DND-41 (cell line): ENCODE results near the gene GRAMD2B.

Experiments used
- ATAC-seq: fragments of 200-7000 bp; cut with Tn5 transposase; 3 replicates; pipeline ENCODE4 v1.9.1; 2021; ENCODE audit warnings: low read depth; ENCODE audit not compliant: insufficient read depth
- DNase-seq: peaks from one replicate; pipeline ENCODE4 v3.0.0-alpha.2; 2020
- H2AFZ ChIP-seq: 2 replicates; pipeline ENCODE4 v1.6.0; 2012; ENCODE audit warnings: low read depth, low read length
- H3K27ac ChIP-seq: 2 replicates; pipeline ENCODE4 v1.5.1; 2012; ENCODE audit warnings: low read length, inconsistent platforms
- H3K27me3 ChIP-seq: fragments of 200-600 bp; sonication (generic); 2 replicates; pipeline ENCODE4 v1.6.0; 2012; ENCODE audit warnings: low read length, mild to moderate bottlenecking, inconsistent platforms; ENCODE audit not compliant: insufficient read depth, poor library complexity
- H3K36me3 ChIP-seq: 2 replicates; pipeline ENCODE4 v1.5.1; 2012; ENCODE audit warnings: low read length, inconsistent platforms; ENCODE audit not compliant: insufficient read depth
- H3K4me1 ChIP-seq: 2 replicates; pipeline ENCODE4 v1.5.1; 2012; ENCODE audit warnings: mild to moderate bottlenecking, low read length; ENCODE audit not compliant: insufficient read depth
- H3K4me2 ChIP-seq: 2 replicates; pipeline ENCODE4 v1.6.0; 2012; ENCODE audit warnings: mild to moderate bottlenecking, moderate library complexity, low read length, inconsistent platforms; ENCODE audit not compliant: insufficient read depth
- H3K4me3 ChIP-seq, 2 experiments: fragments of 200-600 bp in 1 of 2; shearing (Covaris generic) in 1 of 2; 2 replicates each; pipeline ENCODE4 v1.5.1; 2012 to 2016; ENCODE audit warnings: inconsistent platforms in 2 of 2, low read length in 2 of 2, mild to moderate bottlenecking in 2 of 2, low read depth in 1 of 2, moderate library complexity in 1 of 2
- H3K79me2 ChIP-seq: 2 replicates; pipeline ENCODE4 v1.6.0; 2012; ENCODE audit warnings: low read length, inconsistent platforms; ENCODE audit not compliant: insufficient read depth
- H3K9ac ChIP-seq: 2 replicates; pipeline ENCODE4 v1.6.0; 2012; ENCODE audit warnings: low read depth, mild to moderate bottlenecking, inconsistent platforms, low read length, moderate library complexity
- H3K9me3 ChIP-seq: 2 replicates; pipeline ENCODE4 v1.5.1; 2012; ENCODE audit warnings: low read length, moderate library complexity, mild to moderate bottlenecking, inconsistent platforms; ENCODE audit not compliant: insufficient read depth, severe bottlenecking
- H4K20me1 ChIP-seq: 2 replicates; pipeline ENCODE4 v1.6.0; 2012; ENCODE audit warnings: low read length; ENCODE audit not compliant: insufficient read depth
- EZH2 ChIP-seq: IDR thresholded peaks from 3 replicates; pipeline ENCODE4 v1.6.1; 2012; ENCODE audit warnings: borderline replicate concordance, low read depth, mild to moderate bottlenecking, moderate library complexity, low read length, inconsistent platforms; ENCODE audit not compliant: severe bottlenecking
- TF ChIP-seq, protein P1 (sequence below): IDR thresholded peaks from 2 replicates; pipeline ENCODE4 v1.5.1; 2012; ENCODE audit warnings: borderline replicate concordance, low read length, moderate library complexity, mild to moderate bottlenecking; ENCODE audit not compliant: poor library complexity, severe bottlenecking; ENCODE audit errors: extremely low read depth

Gene GRAMD2B

DNA sequence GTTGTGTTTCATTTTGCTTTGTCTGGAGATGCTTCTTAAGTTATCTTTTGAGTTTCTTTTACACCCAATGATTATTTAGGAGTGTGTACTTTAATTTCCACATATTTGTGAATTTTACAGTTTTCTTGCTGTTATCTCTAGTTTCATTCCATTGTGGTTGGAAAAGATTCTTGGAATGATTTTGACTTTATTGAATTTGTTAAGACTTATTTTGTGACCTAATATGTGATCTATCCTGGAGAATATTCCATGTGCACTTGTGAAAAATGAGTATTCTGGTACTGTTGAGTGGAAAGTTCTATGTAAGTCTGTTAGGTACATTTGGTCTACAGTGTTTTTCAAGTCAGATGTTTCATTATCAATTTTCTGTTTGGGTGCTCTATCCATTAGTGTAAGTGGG lies 24.4 kb upstream of the GRAMD2B start:
- H3K27me3 ChIP-seq: no peaks in the 10 kb centered on the region
- no peaks in the 10 kb centered on the region for H3K4me1 ChIP-seq
- no peaks in the 10 kb centered on the region for H4K20me1 ChIP-seq
- no peak overlapping the region for H3K9ac ChIP-seq
- H3K79me2 ChIP-seq: no peaks in the 10 kb centered on the region
- TF ChIP-seq EZH2: no peak
- TF ChIP-seq, protein P1, sequence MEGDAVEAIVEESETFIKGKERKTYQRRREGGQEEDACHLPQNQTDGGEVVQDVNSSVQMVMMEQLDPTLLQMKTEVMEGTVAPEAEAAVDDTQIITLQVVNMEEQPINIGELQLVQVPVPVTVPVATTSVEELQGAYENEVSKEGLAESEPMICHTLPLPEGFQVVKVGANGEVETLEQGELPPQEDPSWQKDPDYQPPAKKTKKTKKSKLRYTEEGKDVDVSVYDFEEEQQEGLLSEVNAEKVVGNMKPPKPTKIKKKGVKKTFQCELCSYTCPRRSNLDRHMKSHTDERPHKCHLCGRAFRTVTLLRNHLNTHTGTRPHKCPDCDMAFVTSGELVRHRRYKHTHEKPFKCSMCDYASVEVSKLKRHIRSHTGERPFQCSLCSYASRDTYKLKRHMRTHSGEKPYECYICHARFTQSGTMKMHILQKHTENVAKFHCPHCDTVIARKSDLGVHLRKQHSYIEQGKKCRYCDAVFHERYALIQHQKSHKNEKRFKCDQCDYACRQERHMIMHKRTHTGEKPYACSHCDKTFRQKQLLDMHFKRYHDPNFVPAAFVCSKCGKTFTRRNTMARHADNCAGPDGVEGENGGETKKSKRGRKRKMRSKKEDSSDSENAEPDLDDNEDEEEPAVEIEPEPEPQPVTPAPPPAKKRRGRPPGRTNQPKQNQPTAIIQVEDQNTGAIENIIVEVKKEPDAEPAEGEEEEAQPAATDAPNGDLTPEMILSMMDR: no peak
- DNase-seq (no peak), ATAC-seq (no peak)
- H3K9me3 ChIP-seq: peaks cover 6% of the 10 kb centered on the region
- H3K4me3 ChIP-seq: no peak overlapping the region
- H2AFZ ChIP-seq: no peak overlapping the region
- H3K27ac ChIP-seq: no peak overlapping the region
- no peak overlapping the region for H3K4me2 ChIP-seq
- H3K36me3 ChIP-seq: no peaks in the 10 kb centered on the region

DNA sequence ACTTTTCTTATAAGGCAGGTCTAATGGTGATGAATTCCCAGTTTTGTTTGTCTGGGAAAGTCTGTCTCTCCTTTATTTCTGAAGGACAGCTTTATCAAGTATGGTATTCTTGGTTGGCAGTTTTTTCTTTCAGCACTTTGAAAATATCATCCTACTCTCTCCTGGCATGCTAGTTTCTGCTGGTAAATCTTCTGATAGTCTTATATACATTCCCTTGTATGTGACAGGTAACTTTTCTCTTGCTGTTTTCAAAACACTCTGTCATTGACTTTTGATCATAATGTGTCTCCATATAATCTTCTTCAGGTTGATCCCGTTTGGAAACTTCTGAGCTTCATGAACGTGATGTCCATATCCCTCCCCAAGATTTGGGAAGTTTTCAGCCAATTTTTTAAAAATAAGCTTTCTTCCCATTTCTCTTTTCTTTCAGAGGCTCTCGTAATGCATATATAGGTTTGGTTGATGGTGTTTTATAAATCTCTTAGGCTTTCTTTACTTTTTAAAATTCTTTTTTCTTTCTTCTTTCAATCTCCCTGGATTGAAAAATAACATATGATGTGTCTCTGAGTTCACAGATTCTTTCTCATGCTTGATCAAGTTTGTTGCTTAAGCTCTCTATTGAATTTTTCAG lies 22.5 kb upstream of the GRAMD2B start:
- DNase-seq (no peak), ATAC-seq (no peak)
- H3K4me2 ChIP-seq: no peak overlapping the region
- H2AFZ ChIP-seq: no peak overlapping the region
- H3K4me1 ChIP-seq: no peaks in the 10 kb centered on the region
- no peak overlapping the region for H3K27ac ChIP-seq
- no peak overlapping the region for H3K9ac ChIP-seq
- no peaks in the 10 kb centered on the region for H3K79me2 ChIP-seq
- TF ChIP-seq EZH2: no peak
- TF ChIP-seq, protein P1: no peak
- H3K36me3 ChIP-seq: no peaks in the 10 kb centered on the region
- no peaks in the 10 kb centered on the region for H4K20me1 ChIP-seq
- H3K4me3 ChIP-seq: no peak overlapping the region
- no peaks in the 10 kb centered on the region for H3K27me3 ChIP-seq
- H3K9me3 ChIP-seq: peaks cover 6% of the 10 kb centered on the region

DNA sequence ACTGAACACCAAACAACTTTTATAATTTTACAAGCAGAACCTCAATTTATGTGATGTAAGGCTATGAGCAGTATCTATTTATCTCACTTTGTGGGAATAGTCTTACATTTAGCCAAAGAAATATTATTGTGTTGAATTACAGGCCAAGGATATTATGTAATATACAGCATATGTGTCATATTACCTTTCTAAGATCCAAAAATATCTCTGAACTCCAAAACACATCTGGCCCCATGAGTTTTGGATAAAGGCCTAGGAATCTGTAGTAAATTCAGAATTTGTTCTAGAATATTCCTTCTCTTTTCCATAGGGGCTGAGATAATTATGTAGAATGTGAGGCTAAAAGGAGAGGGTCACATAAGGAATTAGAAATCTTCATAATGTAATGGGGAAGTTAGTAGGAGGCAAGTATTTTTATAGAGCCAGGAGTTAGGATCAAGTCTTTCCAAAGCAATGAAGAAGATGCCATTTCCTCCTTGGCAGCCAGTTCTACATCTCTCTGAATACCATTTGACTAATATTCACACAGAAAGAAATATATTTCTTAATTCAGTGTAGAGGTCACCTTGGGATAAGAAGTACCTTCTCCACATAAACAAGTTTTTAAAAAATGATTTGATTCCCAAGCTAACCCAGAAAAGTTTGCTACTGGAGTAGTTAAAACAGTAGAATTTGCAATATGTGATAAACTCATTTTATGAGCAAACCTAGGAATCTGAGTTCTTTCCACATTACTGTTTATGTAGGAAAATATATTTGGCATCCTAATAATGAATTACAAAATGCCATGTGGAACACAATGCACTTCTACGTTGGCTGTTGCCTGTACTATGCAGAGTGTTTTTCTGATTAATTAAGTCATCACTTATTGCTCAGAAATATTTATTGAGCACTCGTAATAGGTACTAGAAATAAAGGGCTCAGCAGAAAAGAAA lies 20.3 kb upstream of the GRAMD2B start:
- no peak overlapping the region for H3K4me2 ChIP-seq
- DNase-seq: no peak
- no peak overlapping the region for H3K27ac ChIP-seq

More for the DNA sequence above, 20.3 kb upstream of the GRAMD2B start:
- H3K4me3 ChIP-seq: no peak overlapping the region
- H3K9me3 ChIP-seq: peaks cover 6% of the 10 kb centered on the region
- H3K36me3 ChIP-seq: no peaks in the 10 kb centered on the region
- ATAC-seq: no peak
- no peak overlapping the region for H3K9ac ChIP-seq
- H3K4me1 ChIP-seq: no peaks in the 10 kb centered on the region
- no peaks in the 10 kb centered on the region for H3K79me2 ChIP-seq
- H4K20me1 ChIP-seq: no peaks in the 10 kb centered on the region
- no peak overlapping the region; the same call in 1 of the 2 replicates for H2AFZ ChIP-seq
- TF ChIP-seq, protein P1: no peak
- no peak for TF ChIP-seq EZH2
- no peaks in the 10 kb centered on the region for H3K27me3 ChIP-seq
